A673 (cell line): ENCODE results near the gene ST3GAL2.

Experiments used
- EZH2 ChIP-seq: fragments of 200-600 bp; sonication (generic); IDR thresholded peaks from 2 replicates; pipeline ENCODE4 v1.6.1; 2017; ENCODE audit warnings: borderline replicate concordance, low read depth, mild to moderate bottlenecking, mixed read lengths, antibody characterized with exemption, low read length; ENCODE audit not compliant: poor library complexity, severe bottlenecking
- TF ChIP-seq, protein P1 (sequence below): fragments of 300-800, 200-600 bp; sonication (generic); conservative IDR thresholded peaks from 2 replicates; pipeline ENCODE4 v1.5.1; 2017; ENCODE audit warnings: low read depth, mild to moderate bottlenecking, antibody characterized with exemption, low read length, moderate library complexity, mixed read lengths

DNA sequence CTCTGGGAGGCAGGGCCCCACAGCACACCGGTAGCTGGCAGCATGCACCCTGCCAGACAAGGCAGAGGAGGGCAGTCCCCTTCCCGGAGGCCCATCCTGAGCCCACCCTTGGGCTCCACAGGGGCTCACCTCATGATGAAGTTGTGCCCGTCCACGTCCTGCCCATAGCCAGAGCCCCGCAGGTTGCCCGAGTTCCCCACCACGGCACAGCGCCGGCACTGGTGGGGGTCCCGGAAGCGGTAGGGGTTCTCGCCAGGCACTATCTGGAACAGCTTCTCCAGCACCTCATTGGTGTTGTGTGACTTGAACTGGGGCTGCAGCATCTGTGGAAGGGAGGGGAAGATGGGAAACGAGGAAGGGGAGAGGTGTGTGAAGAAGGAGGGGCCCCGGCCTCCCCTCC lies 44.0 kb downstream of the ST3GAL2 start:
- TF ChIP-seq EZH2: no peak
- TF ChIP-seq, protein P1, sequence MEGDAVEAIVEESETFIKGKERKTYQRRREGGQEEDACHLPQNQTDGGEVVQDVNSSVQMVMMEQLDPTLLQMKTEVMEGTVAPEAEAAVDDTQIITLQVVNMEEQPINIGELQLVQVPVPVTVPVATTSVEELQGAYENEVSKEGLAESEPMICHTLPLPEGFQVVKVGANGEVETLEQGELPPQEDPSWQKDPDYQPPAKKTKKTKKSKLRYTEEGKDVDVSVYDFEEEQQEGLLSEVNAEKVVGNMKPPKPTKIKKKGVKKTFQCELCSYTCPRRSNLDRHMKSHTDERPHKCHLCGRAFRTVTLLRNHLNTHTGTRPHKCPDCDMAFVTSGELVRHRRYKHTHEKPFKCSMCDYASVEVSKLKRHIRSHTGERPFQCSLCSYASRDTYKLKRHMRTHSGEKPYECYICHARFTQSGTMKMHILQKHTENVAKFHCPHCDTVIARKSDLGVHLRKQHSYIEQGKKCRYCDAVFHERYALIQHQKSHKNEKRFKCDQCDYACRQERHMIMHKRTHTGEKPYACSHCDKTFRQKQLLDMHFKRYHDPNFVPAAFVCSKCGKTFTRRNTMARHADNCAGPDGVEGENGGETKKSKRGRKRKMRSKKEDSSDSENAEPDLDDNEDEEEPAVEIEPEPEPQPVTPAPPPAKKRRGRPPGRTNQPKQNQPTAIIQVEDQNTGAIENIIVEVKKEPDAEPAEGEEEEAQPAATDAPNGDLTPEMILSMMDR: no peak
